Bone marrow (tissue), 2 donors: ENCODE results near the gene BAHD1.

Source experiments
- DNase-seq, 2 donors: peaks; one replicate each; lab custom pipeline; 2025; lab: John Stamatoyannopoulos, UW

The BAHD1 gene

GRCh38 chr15:40467261-40467615 lies 26.5 kb downstream of the BAHD1 start:
- no peak for DNase-seq

- DNase-seq, result no peak
These were observed 28.2 kb downstream of the BAHD1 start for GRCh38 chr15:40468898-40469331.

- no peak for DNase-seq
These were observed 29.1 kb downstream of the BAHD1 start for GRCh38 chr15:40469776-40470390.

GRCh38 chr15:40470423-40471104 lies 29.8 kb downstream of the BAHD1 start, which contains the start of gene CHST14:
Gene CHST14, plus strand, starts transcription at chr15:40470984. Its CDS starts 230 bp downstream, at chr15:40471214.
- peak in 1 of 2 donors; percentile 47 for DNase-seq

GRCh38 chr15:40471105-40471807 lies 30.5 kb downstream of the BAHD1 start:
- peak in 1 of 2 donors; percentile 12 for DNase-seq

- no peak for DNase-seq
These were observed 31.0 kb downstream of the BAHD1 start for GRCh38 chr15:40471808-40472150.

- DNase-seq, result no peak
These were observed 31.5 kb downstream of the BAHD1 start for GRCh38 chr15:40472171-40472727.

- no peak for DNase-seq
These were observed 33.8 kb downstream of the BAHD1 start for GRCh38 chr15:40474581-40474980.

GRCh38 chr15:40477642-40478327 lies 37.0 kb downstream of the BAHD1 start:
- no peak for DNase-seq

- no peak for DNase-seq
These were observed 38.3 kb downstream of the BAHD1 start for GRCh38 chr15:40479024-40479423.

- DNase-seq, result no peak
These were observed 40.8 kb downstream of the BAHD1 start for GRCh38 chr15:40481341-40482074.

- no peak for DNase-seq
These were observed 43.2 kb downstream of the BAHD1 start for GRCh38 chr15:40483919-40484318.

GRCh38 chr15:40486066-40486770 lies 45.5 kb downstream of the BAHD1 start:
- no peak for DNase-seq

GRCh38 chr15:40487816-40488682 lies 47.3 kb downstream of the BAHD1 start:
- no peak for DNase-seq

- DNase-seq, result no peak
These were observed 48.8 kb downstream of the BAHD1 start for GRCh38 chr15:40489274-40490175.

GRCh38 chr15:40493089-40493840 lies 52.5 kb downstream of the BAHD1 start:
- DNase-seq, result peak in 1 of 2 donors; percentile 13

- DNase-seq, result no peak
These were observed 54.8 kb downstream of the BAHD1 start for GRCh38 chr15:40495516-40495915.

GRCh38 chr15:40498418-40498817 lies 57.7 kb downstream of the BAHD1 start:
- no peak for DNase-seq
